Fibroblast of mammary gland (primary cell): Measurements from ENCODE around the gene CD248.
A peak's percentile ranks its signal among the peaks of the same experiment; 100 is the strongest.

ENCODE experiments used
- DNase-seq: peaks from one replicate; pipeline ENCODE4 v3.0.0-alpha.2; 2010; ENCODE audit warnings: low read depth
- H3K4me3 ChIP-seq: 2 replicates; pipeline ENCODE4 v1.5.1; 2011; ENCODE audit warnings: low read depth, mild to moderate bottlenecking, low read length, moderate library complexity; ENCODE audit not compliant: control insufficient read depth
- TF ChIP-seq, protein P1 (sequence below): conservative IDR thresholded peaks from 2 replicates; pipeline ENCODE4 v1.5.1; 2011; ENCODE audit warnings: low read depth, low read length, inconsistent platforms; ENCODE audit not compliant: control insufficient read depth, insufficient read depth

Gene CD248

DNA sequence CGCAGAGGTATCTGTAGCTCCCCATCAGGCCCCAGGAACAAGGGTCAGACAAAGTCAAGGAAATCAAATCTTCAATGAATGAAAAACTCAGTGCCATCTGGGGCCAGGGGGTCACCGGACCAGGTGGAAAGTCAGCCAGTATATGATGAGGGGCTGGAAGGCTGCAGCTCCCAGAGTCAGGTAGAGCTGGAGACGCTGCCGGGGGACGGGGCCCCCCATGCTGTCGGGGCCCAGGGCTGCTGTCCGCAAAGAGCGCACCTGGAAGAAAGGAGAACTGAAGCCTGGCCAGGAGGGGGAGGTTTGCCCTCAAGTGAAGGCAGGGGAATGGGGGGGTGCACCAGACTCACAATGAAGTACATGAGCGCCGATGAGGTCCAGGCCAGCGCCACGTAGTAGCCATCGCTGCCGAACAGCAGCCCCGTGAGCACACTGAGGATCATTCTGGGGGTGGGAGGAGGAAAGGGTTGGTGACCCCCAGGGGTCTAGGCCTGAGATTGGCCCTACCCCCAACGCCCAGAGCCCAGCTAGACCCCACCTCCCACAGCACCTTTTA, 32.2 kb downstream of the CD248 start:
- no peak overlapping the region for H3K4me3 ChIP-seq
- TF ChIP-seq, protein P1, sequence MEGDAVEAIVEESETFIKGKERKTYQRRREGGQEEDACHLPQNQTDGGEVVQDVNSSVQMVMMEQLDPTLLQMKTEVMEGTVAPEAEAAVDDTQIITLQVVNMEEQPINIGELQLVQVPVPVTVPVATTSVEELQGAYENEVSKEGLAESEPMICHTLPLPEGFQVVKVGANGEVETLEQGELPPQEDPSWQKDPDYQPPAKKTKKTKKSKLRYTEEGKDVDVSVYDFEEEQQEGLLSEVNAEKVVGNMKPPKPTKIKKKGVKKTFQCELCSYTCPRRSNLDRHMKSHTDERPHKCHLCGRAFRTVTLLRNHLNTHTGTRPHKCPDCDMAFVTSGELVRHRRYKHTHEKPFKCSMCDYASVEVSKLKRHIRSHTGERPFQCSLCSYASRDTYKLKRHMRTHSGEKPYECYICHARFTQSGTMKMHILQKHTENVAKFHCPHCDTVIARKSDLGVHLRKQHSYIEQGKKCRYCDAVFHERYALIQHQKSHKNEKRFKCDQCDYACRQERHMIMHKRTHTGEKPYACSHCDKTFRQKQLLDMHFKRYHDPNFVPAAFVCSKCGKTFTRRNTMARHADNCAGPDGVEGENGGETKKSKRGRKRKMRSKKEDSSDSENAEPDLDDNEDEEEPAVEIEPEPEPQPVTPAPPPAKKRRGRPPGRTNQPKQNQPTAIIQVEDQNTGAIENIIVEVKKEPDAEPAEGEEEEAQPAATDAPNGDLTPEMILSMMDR: no peak
- DNase-seq: no peak

DNA sequence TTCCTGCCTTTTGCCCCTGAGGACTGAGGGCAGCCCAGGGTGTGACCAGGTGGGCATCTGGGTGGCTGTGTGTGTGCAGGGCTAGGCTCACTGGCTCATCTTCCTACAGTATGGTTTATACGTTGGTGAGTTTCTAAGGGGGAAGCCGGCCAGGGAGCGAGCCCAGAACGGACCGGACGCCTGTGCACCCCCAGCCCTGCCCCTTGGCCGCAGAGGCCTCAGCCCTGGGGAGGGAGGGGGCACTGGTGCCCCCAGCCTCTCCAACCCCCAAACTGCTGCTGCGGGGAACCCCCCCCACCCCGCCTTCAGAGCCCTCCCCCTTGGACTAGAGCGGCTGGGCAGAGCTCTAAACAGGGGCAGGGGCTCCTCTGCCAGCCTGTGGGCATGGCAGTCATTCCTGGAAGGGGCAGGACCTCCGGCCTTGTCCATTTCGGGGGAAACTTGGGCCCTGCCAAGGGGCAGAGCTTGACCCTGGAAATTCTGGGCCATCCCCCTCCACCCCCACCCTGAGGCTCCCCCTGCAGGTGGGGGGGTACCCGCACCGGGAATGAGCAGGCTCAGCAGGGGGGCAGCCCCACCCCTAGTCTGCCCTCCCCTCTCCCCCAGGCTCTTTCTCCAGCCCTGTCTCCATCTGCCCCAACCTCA, 33.3 kb downstream of the CD248 start:
- TF ChIP-seq, protein P1: no peak
- DNase-seq: no peak
- H3K4me3 ChIP-seq: no peak overlapping the region

DNA sequence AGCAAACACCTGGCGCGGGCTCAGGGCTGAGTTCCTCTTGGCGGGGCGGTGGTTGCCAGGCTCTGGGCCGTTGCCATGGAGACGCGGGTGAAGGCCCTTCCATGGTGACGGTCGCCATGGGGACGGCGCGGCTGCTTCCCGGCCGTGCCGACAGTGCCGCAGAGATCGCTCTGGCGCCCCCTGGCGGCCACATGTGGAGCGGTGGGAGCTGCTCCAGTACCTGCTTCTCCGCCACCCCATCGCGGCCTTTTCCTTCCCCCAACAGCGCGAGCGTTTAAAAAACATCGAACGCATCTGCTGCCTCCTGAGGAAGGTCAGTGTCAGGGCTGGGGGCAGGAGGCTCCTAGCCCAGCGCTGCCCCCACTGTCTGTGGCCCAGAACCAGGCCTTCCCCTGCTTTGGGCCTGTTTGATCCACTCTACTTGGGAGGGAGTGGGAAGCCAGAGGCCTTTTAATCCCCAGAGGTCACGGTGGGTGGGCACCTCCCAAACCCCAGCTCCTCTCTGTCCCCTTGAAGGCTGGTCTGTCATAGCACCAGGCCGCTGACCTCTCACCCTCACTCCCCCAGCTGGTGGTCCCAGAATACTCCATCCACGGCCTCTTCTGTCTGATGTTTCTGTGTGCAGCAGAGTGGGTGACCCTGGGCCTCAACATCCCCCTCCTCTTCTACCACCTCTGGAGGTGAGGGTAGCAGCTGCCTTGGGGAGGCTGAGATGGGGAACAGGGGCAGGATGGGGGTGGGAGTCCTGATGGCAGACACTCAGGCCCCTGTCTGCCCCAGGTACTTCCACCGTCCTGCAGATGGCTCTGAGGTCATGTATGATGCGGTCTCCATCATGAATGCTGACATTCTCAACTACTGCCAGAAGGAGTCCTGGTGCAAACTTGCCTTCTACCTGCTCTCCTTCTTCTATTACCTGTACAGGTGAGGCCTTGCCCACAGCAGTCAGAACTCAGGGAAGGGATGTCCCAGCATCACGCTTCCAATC, 34.1 kb downstream of the CD248 start:
- H3K4me3 ChIP-seq: no peak overlapping the region
- TF ChIP-seq, protein P1: peak; percentile 75
- DNase-seq: peak; percentile 91

DNA sequence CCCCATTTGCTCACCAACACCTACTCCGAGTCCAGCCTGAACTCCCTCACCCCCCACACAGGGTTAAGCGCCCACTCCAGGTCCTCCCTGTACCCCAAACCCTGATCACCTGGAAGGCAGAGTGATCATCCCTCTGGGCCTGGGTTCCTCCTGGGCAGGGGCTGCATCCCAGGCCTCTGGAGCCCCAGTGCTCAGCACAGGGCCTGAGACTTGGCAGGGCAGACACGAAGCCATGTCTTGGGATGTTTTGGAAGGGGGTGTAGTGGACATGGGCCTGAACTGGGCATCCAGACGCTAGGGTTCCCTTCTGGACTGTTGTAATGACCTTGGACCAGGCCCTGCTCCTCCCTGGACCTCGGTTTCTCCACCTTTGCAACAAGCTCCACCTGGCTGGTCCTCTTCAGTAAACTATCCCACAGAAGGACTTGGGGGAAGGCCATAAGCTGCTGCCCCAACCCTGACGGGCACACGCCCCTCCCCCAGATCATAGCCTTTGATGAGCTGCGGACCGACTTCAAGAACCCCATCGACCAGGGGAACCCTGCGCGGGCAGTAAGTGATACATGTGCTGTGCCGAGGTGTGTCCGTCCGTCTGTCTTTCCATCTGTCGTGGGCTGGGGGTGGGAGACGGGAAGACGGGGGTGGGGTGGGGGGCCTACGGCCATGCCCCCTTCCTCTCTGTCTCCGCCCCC, 34.9 kb downstream of the CD248 start:
- no peak overlapping the region for H3K4me3 ChIP-seq
- no peak for DNase-seq
- TF ChIP-seq, protein P1: no peak

DNA sequence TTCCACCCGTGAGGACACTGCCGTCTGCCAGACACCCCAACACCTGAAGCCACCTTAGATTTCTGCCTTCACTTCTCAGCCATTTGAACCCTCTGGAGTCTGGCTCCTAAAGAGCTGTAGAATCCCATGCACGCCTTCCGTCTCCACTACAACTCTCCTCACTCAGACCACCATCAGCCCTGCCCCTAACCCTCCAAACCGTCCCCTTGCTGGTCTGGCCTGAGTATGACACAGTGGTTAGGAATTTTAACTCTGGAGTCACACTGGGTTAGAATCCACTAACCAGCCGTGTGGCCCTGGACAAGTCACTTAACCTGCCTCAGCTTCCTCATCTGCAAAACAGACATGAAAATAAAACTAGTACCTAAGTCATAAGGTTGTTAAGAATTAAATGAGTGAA, 35.8 kb downstream of the CD248 start:
- TF ChIP-seq, protein P1: no peak
- no peak for DNase-seq
- no peak overlapping the region for H3K4me3 ChIP-seq

DNA sequence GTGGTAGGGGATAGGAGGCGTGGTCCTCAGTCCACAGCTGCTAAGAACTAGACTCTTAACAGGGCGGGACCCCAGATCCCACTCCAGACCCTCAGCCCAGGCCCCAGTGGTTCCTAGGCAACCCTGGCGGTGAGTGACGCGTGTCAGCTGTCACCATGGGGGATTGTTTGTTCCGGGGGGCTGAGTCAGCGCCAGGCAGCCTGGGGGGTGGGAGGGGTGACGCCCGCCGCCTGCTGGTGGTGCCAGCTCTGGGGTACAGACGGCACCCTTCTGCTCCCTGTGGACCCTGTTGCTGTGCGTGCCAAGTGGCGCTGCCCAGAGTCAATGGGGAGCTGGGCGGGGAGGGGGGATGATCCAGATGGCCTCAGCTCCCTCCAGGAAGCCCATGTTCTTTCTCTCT, 36.4 kb downstream of the CD248 start:
- TF ChIP-seq, protein P1: no peak
- H3K4me3 ChIP-seq: no peak overlapping the region
- DNase-seq: no peak
